Stimulated activated CD8-positive, alpha-beta memory T cell treated with anti-CD3 and anti-CD28 coated beads, Interleukin-4, amount 100 ng/mL, for 24 hours (primary cell): ENCODE results near the gene GCSH.

ENCODE experiments used
- DNase-seq: peaks from one replicate; pipeline ENCODE4 v3.0.0-alpha.2; 2020; ENCODE audit warnings: low read depth

GCSH gene

DNA sequence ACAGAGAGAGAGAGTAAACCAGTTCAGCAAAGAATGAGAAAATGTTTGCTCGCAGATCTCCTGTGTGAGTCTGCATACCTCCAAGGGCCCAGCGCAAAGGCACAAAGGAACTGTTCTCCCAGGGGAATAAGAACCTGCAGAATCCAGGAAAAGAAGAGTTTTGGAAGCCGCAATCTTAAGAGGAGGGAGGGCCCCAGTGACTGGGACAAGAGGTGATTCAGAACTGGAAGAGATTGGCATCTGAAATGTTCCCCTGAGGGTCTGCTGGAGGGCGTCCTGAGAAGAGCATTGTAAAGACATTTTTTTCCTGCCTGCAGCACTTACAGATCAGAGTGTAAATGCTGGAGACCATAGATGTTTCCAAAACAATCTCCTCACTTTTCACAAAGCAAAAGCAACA lies 54.5 kb downstream of the GCSH start:
- no peak for DNase-seq

DNA sequence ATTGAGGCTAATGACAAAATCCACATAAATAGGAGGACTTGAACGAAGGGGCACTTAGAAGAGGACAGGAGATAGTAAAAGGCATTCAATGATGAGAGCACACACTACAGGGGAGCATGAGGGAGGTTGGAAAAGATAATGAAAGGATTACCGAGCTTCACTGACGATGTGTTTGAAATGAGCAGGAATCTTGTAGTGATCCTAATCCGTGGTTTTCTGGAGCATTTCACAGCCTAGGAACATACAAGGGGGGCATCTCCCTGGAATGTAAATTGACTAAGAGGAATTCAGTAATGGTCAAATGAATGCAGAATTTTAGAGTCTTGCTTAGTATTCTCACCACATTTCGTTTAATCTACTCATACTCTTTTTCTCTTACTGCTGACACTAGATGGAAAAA lies 55.4 kb downstream of the GCSH start:
- DNase-seq, result no peak

DNA sequence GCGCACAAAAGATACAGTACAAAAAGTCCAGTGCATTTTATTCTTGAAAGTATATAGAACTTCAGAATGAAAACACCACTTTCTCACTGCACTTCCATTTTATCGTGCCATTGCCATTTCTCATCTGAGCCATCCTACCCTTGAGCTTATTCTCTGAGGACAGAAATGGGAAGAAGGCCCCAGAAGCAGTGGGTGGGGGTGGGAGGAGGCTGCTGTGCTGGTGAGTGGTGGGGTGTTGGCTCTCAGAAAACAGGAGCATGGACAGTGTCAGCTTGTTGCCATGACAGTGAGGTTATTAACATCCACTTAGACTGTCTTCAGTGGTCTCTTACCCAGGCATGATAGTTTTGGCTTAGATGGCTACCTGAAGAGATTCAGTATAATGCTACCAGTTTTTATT lies 56.1 kb downstream of the GCSH start:
- DNase-seq, result no peak

DNA sequence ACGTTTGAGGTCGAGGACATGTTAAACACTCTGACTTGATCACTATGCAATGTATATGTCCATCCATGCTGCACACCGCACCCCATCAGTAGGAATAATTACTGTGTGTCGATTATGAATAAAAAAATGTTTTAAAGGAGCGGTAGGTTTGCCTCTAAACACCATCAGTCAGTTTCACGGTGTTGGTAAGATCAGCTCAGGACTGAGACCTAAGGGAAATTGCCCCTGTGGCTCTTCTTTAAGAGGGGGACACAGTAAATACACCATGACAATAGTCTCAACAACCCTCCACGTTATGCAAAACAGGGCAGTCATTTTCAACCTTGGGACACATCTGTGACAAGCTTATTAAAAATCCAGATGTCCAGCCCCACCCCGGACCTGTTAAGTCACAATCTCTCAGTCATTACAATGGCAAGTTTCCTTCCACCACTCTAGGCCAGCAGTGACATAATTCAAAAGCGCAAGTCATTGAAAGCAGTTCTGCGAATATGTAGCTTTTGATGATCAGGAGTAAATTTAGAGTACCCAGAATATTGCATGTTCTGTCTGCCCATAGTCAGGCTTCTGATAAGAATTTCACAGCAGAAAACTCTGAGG lies 59.3 kb downstream of the GCSH start:
- DNase-seq, result no peak

DNA sequence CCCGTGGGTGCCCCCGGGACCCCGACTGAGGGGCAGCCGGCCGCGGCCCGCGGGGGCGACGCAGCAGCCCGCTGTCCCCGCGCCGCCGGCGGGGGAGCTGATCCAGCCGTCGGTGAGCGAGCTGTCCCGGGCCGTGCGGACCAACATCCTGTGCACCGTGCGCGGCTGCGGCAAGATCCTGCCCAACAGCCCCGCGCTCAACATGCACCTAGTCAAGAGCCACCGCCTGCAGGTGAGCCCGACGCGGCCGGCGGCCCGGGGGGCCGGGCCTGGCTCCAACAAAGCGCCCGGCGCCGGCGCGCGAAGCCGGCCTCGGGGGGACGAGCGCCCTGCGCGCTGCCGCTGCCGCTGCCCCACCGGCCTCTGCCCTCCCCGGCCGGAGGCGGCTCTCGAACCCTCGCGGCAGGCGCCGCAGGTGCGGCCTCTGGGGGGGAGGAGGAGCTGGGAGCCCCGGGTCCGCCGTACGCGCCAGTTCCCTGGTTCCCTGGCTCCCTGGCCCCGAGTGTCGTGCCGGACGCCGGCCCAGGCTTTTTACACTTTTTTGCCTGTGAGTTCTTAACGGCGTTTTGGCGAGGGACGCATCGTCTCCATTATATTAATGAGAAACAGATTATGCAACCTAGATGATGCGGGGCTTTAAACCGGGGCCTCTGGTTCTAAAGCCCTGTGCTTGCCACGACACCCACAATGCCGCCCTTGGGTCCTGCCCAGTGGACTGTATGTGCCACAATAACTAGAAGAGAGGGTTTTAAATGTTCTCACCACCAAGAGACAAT lies 60.0 kb downstream of the GCSH start:
- peak; percentile 6 for DNase-seq

DNA sequence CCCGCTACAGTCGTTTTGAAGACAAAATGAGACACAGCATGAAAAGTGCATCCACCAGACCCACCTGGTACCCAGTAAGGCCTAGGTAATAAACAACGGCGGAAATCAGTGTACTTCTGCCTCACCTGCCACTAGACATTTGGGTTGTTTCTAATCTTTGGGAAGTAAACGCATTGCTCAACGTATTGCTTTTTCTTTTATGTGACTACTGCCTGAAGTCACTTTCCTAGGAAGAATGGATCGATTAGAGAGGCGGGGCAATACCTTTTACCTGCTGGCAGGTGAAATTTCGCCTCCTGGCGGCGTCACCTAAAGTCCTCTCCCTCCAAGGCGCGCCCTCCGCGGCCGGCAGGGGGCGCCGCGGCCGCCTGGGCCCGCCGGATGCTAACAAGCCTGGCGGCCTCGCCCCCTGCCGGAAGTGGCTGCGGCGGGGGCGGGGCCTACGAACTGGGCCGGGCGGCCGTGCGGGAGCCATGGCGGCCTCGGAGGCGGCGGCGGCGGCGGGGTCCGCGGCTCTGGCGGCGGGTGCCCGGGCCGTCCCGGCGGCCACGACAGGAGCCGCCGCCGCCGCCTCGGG lies 60.7 kb downstream of the GCSH start, which contains the start of gene ATMIN:
Gene ATMIN, plus strand, starts transcription at position 445 of the 577 bp plus-strand sequence. Its CDS starts 29 bp downstream, at position 474.
- peak; percentile 82 for DNase-seq
